Thoracic aorta (tissue), 2 donors: ENCODE measurements around the gene PTDSS2. TPM values are rescaled to one million over a fixed set of nuclear protein-coding genes. Genes with fewer than 3 reads are reported as not detected.

Source experiments
- ATAC-seq: fragments of 150-250 bp; one replicate; pipeline ENCODE4 v1.8.0; 2017; ENCODE audit warnings: low read depth; ENCODE audit not compliant: insufficient number of reproducible peaks, low FRiP score
- DNase-seq: peaks from one replicate; pipeline ENCODE4 v3.0.0-alpha.2; 2020; ENCODE audit warnings: low spot score
- H3K27ac ChIP-seq, 2 donors: fragments of 200-600 bp; sonication (generic); 1 replicate in 1 of 2; 2 replicates in 1 of 2; pipeline ENCODE4 v1.5.1; 2016; ENCODE audit warnings: mild to moderate bottlenecking in 2 of 2, moderate library complexity in 2 of 2
- H3K27me3 ChIP-seq: fragments of 200-600 bp; sonication (generic); replicated peaks from 2 replicates; pipeline ENCODE4 v1.6.0; 2016; ENCODE audit warnings: mild to moderate bottlenecking; ENCODE audit not compliant: insufficient read depth
- H3K36me3 ChIP-seq: fragments of 200-600 bp; sonication (generic); one replicate; pipeline ENCODE4 v1.5.1; 2016
- H3K4me1 ChIP-seq, 2 donors: fragments of 200-600 bp; sonication (generic); 1 replicate in 1 of 2; 2 replicates in 1 of 2; pipeline versions ENCODE4 v1.5.1 to v1.6.0; 2016; ENCODE audit warnings: low read depth in 2 of 2, mild to moderate bottlenecking in 1 of 2; ENCODE audit not compliant: control insufficient read depth in 1 of 2
- H3K4me3 ChIP-seq: fragments of 200-600 bp; sonication (generic); 2 replicates; pipeline ENCODE4 v1.5.1; 2016; ENCODE audit warnings: mild to moderate bottlenecking
- H3K9me3 ChIP-seq: fragments of 200-600 bp; sonication (generic); 2 replicates; pipeline ENCODE4 v1.5.1; 2016
- total RNA-seq, 2 donors: library from RNA; depleted of rRNA; stranded (reverse); fragments of >200 nt; gene quantifications; one replicate each; pipeline versions ENCODE4 v1.1.0 to v1.2.3, GENCODE V29; 2016
- TF ChIP-seq, protein P1 (sequence below): fragments of 200-600 bp; sonication (generic); IDR thresholded peaks from one replicate; pipeline ENCODE4 v1.5.1; 2019; ENCODE audit warnings: antibody characterized with exemption

PTDSS2 gene
- total RNA-seq, 2 donors from 2014 or later = 34.0 to 34.7 TPM

DNA sequence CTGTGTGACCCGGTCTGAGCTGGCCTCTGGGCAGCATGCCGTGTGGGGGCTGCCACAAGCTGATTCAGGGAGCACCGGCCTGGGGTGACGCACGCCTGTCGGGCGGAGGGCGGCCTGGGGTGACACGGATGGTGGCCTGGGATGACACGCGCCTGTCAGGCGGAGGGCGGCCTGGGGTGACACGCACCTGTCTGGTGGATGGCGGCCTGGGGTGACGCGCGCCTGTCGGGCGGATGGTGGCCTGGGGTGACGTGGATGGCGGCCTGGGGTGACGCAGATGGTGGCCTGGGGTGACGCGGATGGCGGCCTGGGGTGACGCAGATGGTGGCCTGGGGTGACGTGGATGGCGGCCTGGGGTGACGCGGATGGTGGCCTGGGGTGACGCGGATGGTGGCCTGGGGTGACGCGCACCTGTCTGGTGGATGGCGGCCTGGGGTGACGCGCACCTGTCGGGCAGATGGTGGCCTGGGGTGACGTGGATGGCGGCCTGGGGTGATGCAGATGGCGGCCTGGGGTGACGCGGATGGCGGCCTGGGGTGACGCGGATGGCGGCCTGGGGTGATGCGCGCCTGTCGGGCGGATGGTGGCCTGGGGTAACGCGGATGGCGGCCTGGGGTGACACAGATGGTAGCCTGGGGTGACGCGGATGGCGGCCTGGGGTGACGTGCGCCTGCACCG lies 21.5 kb downstream of the PTDSS2 start:
- ATAC-seq (no peak), DNase-seq (no peak)
- Histone ChIP-seq H3K4me3 (no peak overlapping the region), H3K4me1 (peaks cover 7 to 15% of the 10 kb centered on the region in 2 donors), H3K9me3 (no peaks in the 10 kb centered on the region), H3K27ac (no peak overlapping the region), H3K27me3 (no peaks in the 10 kb centered on the region), H3K36me3 (no peaks in the 10 kb centered on the region)
- TF ChIP-seq, protein P1, sequence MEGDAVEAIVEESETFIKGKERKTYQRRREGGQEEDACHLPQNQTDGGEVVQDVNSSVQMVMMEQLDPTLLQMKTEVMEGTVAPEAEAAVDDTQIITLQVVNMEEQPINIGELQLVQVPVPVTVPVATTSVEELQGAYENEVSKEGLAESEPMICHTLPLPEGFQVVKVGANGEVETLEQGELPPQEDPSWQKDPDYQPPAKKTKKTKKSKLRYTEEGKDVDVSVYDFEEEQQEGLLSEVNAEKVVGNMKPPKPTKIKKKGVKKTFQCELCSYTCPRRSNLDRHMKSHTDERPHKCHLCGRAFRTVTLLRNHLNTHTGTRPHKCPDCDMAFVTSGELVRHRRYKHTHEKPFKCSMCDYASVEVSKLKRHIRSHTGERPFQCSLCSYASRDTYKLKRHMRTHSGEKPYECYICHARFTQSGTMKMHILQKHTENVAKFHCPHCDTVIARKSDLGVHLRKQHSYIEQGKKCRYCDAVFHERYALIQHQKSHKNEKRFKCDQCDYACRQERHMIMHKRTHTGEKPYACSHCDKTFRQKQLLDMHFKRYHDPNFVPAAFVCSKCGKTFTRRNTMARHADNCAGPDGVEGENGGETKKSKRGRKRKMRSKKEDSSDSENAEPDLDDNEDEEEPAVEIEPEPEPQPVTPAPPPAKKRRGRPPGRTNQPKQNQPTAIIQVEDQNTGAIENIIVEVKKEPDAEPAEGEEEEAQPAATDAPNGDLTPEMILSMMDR = no peak

DNA sequence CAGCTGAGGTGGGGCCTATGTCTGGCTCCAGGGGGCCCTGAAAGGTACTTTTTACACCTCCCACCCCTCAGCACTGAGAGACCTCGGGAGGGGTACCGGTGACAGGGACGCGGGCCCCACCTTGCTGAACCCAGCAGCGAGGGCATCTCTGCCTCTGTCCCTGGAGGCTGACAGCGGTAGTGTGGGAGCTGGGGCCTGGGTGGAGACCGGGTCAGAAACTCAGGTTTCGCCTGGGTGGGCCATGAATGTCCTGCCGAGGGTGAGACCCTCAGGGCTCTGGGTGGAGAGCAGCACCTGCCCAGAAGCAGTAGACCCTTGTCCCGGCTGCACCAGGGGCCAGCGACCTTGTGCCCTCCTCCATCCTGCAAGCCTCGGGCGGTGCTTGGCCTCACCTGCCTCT lies 22.2 kb downstream of the PTDSS2 start:
- TF ChIP-seq, protein P1 = no peak
- Histone ChIP-seq H3K4me1 (peaks cover 12 to 22% of the 10 kb centered on the region in 2 donors), H3K27me3 (no peaks in the 10 kb centered on the region), H3K36me3 (no peaks in the 10 kb centered on the region), H3K27ac (no peak overlapping the region), H3K4me3 (no peak overlapping the region), H3K9me3 (no peaks in the 10 kb centered on the region)
- no peak for ATAC-seq
- no peak for DNase-seq

DNA sequence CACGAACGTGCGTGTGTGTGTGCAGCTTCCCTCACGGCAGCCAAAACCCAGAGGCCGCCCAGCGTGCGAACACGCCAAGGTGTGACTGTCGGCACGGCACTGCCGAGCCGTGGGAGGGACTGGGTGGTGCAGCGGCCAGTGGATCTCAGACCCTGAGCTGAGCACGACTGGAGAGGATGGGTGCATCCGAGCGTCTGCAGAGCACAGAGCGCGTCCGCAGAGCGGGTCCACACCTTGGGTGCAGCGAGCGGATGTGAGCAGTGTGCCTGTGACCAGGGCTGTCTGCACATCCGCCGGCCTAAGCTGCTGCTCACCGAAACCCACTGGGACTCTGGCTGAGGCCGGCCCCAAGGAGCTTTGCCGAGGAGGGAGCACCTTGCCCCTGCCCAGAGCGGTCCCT lies 22.7 kb downstream of the PTDSS2 start:
- Histone ChIP-seq H3K4me3 (no peak overlapping the region), H3K27me3 (no peaks in the 10 kb centered on the region), H3K4me1 (peaks cover 13 to 26% of the 10 kb centered on the region in 2 donors), H3K27ac (no peak overlapping the region), H3K9me3 (no peaks in the 10 kb centered on the region), H3K36me3 (no peaks in the 10 kb centered on the region)
- no peak for ATAC-seq
- TF ChIP-seq, protein P1 = no peak
- DNase-seq = no peak

DNA sequence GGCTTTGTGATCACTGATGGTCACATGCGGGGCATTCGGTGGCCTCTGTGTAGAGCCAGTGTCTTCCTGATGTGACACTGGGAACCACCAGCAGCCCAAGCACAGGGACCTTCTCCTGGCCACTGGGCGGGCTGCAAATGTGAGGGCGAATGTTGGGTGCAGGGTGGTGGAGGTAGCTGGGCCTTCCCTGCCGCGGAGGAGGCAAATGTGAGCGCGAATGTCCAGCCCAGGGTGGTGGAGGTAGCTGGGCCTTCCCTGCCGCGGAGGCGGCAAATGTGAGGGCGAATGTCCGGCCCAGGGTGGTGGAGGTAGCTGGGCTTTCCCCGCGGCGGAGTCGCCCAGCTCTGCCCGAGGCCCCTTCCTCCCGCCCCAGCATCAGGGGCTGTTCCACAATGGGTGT lies 23.3 kb downstream of the PTDSS2 start:
- Histone ChIP-seq H3K4me3 (no peak overlapping the region), H3K27me3 (no peaks in the 10 kb centered on the region), H3K4me1 (peaks cover 13 to 21% of the 10 kb centered on the region in 2 donors), H3K36me3 (no peaks in the 10 kb centered on the region), H3K27ac (no peak overlapping the region), H3K9me3 (no peaks in the 10 kb centered on the region)
- DNase-seq (no peak), ATAC-seq (no peak)
- TF ChIP-seq, protein P1 = no peak

DNA sequence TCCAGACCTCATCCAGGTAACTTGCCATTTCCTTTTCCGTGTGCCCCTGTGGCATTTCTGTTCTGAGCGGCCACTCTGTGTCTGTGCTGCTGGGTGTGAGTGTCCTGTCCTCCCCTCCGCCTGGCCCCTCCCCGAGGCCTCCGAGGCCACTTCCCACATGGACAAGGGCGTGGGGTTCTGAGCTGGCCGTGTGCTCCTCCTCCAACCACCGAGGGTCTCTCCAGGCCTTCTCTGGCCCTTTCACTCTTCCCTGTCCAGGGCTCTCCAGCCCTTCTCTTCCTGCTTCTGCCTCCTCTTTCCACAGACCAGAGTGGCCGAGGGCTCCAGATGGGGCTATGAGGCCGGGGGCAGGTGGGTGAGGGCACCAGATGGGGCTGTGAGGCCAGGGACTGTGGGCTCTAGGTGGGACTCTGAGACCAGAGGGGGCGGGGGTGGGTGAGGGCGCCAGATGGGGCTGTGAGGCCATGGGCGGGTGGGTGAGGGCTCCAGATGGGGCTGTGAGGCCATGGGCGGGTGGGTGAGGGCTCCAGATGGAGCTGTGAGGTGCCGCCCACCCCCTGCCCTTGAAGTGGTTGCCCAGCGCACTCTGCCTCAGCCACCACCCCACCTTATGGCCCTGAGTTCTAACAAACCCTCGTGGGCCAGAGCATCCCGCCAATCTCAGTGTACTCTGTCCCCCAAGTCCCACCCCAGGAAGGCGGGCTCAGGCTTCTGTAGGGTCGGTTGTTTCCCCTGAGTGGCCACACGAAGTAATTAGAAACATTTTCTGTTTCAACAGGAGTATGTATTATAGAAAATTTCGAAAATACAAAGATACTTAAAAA lies 24.1 kb downstream of the PTDSS2 start:
- Histone ChIP-seq H3K36me3 (no peaks in the 10 kb centered on the region), H3K9me3 (no peaks in the 10 kb centered on the region), H3K4me1 (peaks cover 13 to 21% of the 10 kb centered on the region in 2 donors), H3K27me3 (no peaks in the 10 kb centered on the region), H3K4me3 (no peak overlapping the region), H3K27ac (no peak overlapping the region)
- ATAC-seq (no peak), DNase-seq (no peak)
- TF ChIP-seq, protein P1 = no peak
